HepG2 (cell line): ENCODE results near the gene NUDT14. TPM values are rescaled to one million over a fixed set of nuclear protein-coding genes. Genes with fewer than 3 reads are reported as not detected.
A peak's percentile ranks its signal among the peaks of the same experiment; 100 is the strongest.

Source experiments
- ATAC-seq: fragments of 200-7000 bp; cut with Tn5 transposase; 3 replicates; pipeline ENCODE4 v1.9.1; 2020; ENCODE audit warnings: mild to moderate bottlenecking, moderate library complexity
- BruUV-seq: library from RNA; stranded (reverse); fragments of 400-500 nt; replicated peaks from 2 replicates; lab custom pipeline; 2021; lab: Mats Ljungman, UMichigan
- CTCF ChIA-PET: fragments of 300-600 bp; formaldehyde crosslinking; extraction: SDS; loops from one replicate; lab custom pipeline; 2021; ENCODE audit warnings: low total read pairs, inconsistent platforms, low intra/inter-chr PET ratio; lab: Yijun Ruan, JAX
- POLR2A ChIA-PET: fragments of 350-600 bp; sonication (Branson Sonifier 250); formaldehyde crosslinking; loops from one replicate; lab custom pipeline; 2020; ENCODE audit warnings: antibody characterized with exemption, inconsistent platforms; lab: Yijun Ruan, JAX
- DNase-seq: peaks from one replicate; pipeline ENCODE4 v3.0.0-alpha.2; 2015; ENCODE audit warnings: low spot score
- FAIRE-seq: peaks from 3 replicates; lab custom pipeline; 2011; peaks lifted over from hg19 to GRCh38; lab: Jason Lieb, UNC
- H2AFZ ChIP-seq: one replicate; pipeline ENCODE4 v1.6.1; 2011; ENCODE audit warnings: low read length, inconsistent platforms
- H3K27ac ChIP-seq: fragments of 300-600 bp; 3 replicates; pipeline ENCODE4 v1.8.0; 2011; ENCODE audit warnings: mixed run types, mild to moderate bottlenecking, mixed read lengths, low read length, inconsistent platforms; ENCODE audit not compliant: insufficient read depth; ENCODE audit errors: extremely low read length
- H3K27me3 ChIP-seq, 2 experiments: fragments of 200-600 bp in 1 of 2; 2 replicates in 1 of 2; 3 replicates in 1 of 2; pipeline versions ENCODE4 v1.6.0 to v1.8.0; 2011; ENCODE audit warnings: low read length in 2 of 2, mild to moderate bottlenecking in 2 of 2, moderate library complexity in 2 of 2, inconsistent platforms in 1 of 2; ENCODE audit not compliant: insufficient read depth in 2 of 2, control insufficient read depth in 1 of 2
- H3K36me3 ChIP-seq, 2 experiments: fragments of 200-600 bp in 1 of 2; replicated peaks in 1 of 2; 2 replicates in 1 of 2; 3 replicates in 1 of 2; pipeline versions ENCODE4 v1.5.1 to v1.8.0; 2011; ENCODE audit warnings: low read length in 2 of 2, inconsistent platforms in 1 of 2; ENCODE audit not compliant: insufficient read depth in 2 of 2, control insufficient read depth in 1 of 2
- H3K4me1 ChIP-seq: 2 replicates; pipeline ENCODE4 v1.5.1; 2012; ENCODE audit warnings: low read length, inconsistent platforms; ENCODE audit not compliant: insufficient read depth
- H3K4me2 ChIP-seq: 2 replicates; pipeline ENCODE4 v1.6.0; 2011; ENCODE audit warnings: low read depth, low read length, inconsistent platforms
- H3K4me3 ChIP-seq, 3 experiments: fragments of 200-600 bp in 1 of 3; sonication (generic), shearing (Covaris generic) in 1 of 3; replicated peaks in 1 of 3; 2 replicates each; pipeline ENCODE4 v1.5.1; 2011 to 2016; ENCODE audit warnings: low read length in 3 of 3, inconsistent platforms in 2 of 3, low read depth in 2 of 3, mild to moderate bottlenecking in 2 of 3, control low read depth in 1 of 3, mixed read lengths in 1 of 3; ENCODE audit not compliant: insufficient read depth in 1 of 3
- H3K79me2 ChIP-seq: one replicate; pipeline ENCODE4 v1.6.1; 2011; ENCODE audit warnings: low read length, inconsistent platforms; ENCODE audit not compliant: insufficient read depth
- H3K9ac ChIP-seq: 2 replicates; pipeline ENCODE4 v1.6.0; 2011; ENCODE audit warnings: mild to moderate bottlenecking, low read depth, low read length, inconsistent platforms; ENCODE audit not compliant: insufficient read depth
- H3K9me3 ChIP-seq: 2 replicates; pipeline ENCODE4 v1.5.1; 2012; ENCODE audit warnings: mild to moderate bottlenecking, low read length
- H4K20me1 ChIP-seq: 2 replicates; pipeline ENCODE4 v1.6.0; 2011; ENCODE audit warnings: inconsistent platforms, mild to moderate bottlenecking, low read length, moderate library complexity; ENCODE audit not compliant: insufficient read depth
- FOSL1 ChIP-seq: sonication (generic); formaldehyde crosslinking; IDR thresholded peaks from 2 replicates; pipeline ENCODE4 v1.9.0; 2021; ENCODE audit warnings: missing genetic modification reagents, borderline replicate concordance
- KDM5B ChIP-seq: sonication (generic); formaldehyde crosslinking; IDR thresholded peaks from 2 replicates; pipeline ENCODE4 v1.4.0; 2020; ENCODE audit warnings: missing genetic modification reagents, mild to moderate bottlenecking, borderline replicate concordance
- NPAS2 ChIP-seq: sonication (generic); formaldehyde crosslinking; IDR thresholded peaks from 2 replicates; pipeline ENCODE4 v1.8.0; 2022; ENCODE audit warnings: mild to moderate bottlenecking, missing genetic modification reagents, borderline replicate concordance
- PAX8 ChIP-seq: sonication (generic); formaldehyde crosslinking; IDR thresholded peaks from 2 replicates; pipeline ENCODE4 v1.8.0; 2022; ENCODE audit warnings: mild to moderate bottlenecking, missing genetic modification reagents, borderline replicate concordance
- TFE3 ChIP-seq: IDR thresholded peaks from 2 replicates; pipeline ENCODE4 v1.6.1; 2016
- ZBTB3 ChIP-seq: sonication (generic); formaldehyde crosslinking; IDR thresholded peaks from 2 replicates; pipeline ENCODE4 v1.4.0; 2020; ENCODE audit warnings: low read depth, mild to moderate bottlenecking, moderate library complexity, missing genetic modification reagents, borderline replicate concordance
- WGBS: methylation state at CpG from one replicate; pipeline ENCODE4 v1.1.6; 2017; ENCODE audit warnings: low lambda C conversion rate; 5-methylcytosine and 5-hydroxymethylcytosine counted together
- in situ Hi-C: cut with HindIII; loops from 2 replicates; pipeline ENCODE4 v1.10.0; 2017; ENCODE audit warnings: low pct_unique_long_range_greater_than_20kb; ENCODE audit not compliant: extremely low pct_ligation_motif_present
- intact Hi-C: fragments of 100-400 bp; cut with micrococcal nuclease; formaldehyde crosslinking; loops from one replicate; pipeline ENCODE4 v1.10.0; 2022; ENCODE audit not compliant: unreplicated experiment
- polyA plus RNA-seq, 8 experiments: library from polyadenylated mRNA; depleted of rRNA in 3 of 8; stranded (reverse) in 7 of 8; unstranded in 1 of 8; fragments of >200 nt; fragmentation: Illumina TruSeq in 4 of 8; extraction: Trizol in 4 of 8; gene quantifications; 2 replicates each; pipeline versions ENCODE4 v1.2.1 to v1.2.3, GENCODE V29; 2011 to 2016; ENCODE audit warnings: low read depth in 4 of 8, missing spikeins in 1 of 8, mixed read lengths in 1 of 8; ENCODE audit not compliant: insufficient read depth in 1 of 8
- total RNA-seq, 5 experiments: library from RNA; depleted of rRNA; stranded (reverse); fragments of >200 nt; fragmentation: Illumina TruSeq; extraction: Trizol; gene quantifications; 2 replicates each; pipeline ENCODE4 v1.2.3, GENCODE V29; 2016; ENCODE audit warnings: low read depth in 1 of 5
- TF ChIP-seq, protein P1 (sequence below), 2 experiments: fragments of 450-650 bp in 1 of 2; sonication (generic) in 1 of 2; formaldehyde crosslinking in 1 of 2; IDR thresholded peaks; 2 replicates each; pipeline versions ENCODE4 v1.6.1 to v1.8.0; 2016 to 2022; ENCODE audit warnings: antibody characterized with exemption in 1 of 2, mild to moderate bottlenecking in 1 of 2, missing genetic modification reagents in 1 of 2
- TF ChIP-seq, protein P2 (sequence below): sonication (generic); formaldehyde crosslinking; IDR thresholded peaks from 2 replicates; pipeline ENCODE4 v1.5.1; 2020; ENCODE audit warnings: mild to moderate bottlenecking, missing genetic modification reagents, moderate library complexity

Gene NUDT14
- total and polyA plus RNA-seq, 2 of the 13 experiments (the other 11 are each of a cell fraction or from before 2014, with no cell fraction given): 5.8 to 6.1 TPM

DNA sequence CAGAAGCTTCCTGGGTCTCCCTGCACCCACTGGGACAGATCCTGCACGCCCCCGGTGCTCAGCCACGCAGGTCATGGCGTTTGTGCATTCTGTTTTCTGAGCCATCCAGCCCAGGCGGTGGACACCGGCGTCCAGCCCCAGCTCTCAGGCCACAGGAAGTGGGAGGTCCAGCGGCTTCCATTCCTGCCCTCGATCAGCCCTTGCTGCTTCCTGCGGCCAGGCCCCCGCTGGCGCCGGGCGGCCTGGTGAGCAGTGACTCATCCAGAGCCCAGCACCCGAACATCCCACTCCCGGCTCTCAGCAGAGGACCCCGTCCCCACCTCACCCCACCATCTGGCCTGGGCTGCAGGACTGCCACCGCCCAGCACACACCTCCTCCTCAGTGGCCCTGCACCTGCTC, 18.0 kb upstream of the NUDT14 start:
- no peak for FAIRE-seq
- Histone ChIP-seq H3K9ac (no peak overlapping the region), H3K4me1 (peaks cover 46% of the 10 kb centered on the region), H4K20me1 (no peaks in the 10 kb centered on the region), H3K79me2 (no peaks in the 10 kb centered on the region), H3K4me3 (peak overlapping the region in 2 of 3 experiments; percentile 16 to 48; a peak in 3 of 6 replicates), H3K27ac (no peak overlapping the region), H3K36me3 (no peaks in the 10 kb centered on the region), H2AFZ (no peak overlapping the region), H3K9me3 (no peaks in the 10 kb centered on the region), H3K27me3 (peaks cover 23 to 82% of the 10 kb centered on the region in 2 experiments), H3K4me2 (peak overlapping the region; percentile 75)
- in situ Hi-C loops: no loop called here
- no peak for DNase-seq
- peak; percentile 4 for ATAC-seq
- ChIA-PET POLR2A (no interaction called here), CTCF (no interaction called here)
- BruUV-seq: no TSS peak
- intact Hi-C loops: no loop called here
- WGBS: no CpG with 5 or more reads among the region's 18 CpGs
- TF ChIP-seq, protein P1, sequence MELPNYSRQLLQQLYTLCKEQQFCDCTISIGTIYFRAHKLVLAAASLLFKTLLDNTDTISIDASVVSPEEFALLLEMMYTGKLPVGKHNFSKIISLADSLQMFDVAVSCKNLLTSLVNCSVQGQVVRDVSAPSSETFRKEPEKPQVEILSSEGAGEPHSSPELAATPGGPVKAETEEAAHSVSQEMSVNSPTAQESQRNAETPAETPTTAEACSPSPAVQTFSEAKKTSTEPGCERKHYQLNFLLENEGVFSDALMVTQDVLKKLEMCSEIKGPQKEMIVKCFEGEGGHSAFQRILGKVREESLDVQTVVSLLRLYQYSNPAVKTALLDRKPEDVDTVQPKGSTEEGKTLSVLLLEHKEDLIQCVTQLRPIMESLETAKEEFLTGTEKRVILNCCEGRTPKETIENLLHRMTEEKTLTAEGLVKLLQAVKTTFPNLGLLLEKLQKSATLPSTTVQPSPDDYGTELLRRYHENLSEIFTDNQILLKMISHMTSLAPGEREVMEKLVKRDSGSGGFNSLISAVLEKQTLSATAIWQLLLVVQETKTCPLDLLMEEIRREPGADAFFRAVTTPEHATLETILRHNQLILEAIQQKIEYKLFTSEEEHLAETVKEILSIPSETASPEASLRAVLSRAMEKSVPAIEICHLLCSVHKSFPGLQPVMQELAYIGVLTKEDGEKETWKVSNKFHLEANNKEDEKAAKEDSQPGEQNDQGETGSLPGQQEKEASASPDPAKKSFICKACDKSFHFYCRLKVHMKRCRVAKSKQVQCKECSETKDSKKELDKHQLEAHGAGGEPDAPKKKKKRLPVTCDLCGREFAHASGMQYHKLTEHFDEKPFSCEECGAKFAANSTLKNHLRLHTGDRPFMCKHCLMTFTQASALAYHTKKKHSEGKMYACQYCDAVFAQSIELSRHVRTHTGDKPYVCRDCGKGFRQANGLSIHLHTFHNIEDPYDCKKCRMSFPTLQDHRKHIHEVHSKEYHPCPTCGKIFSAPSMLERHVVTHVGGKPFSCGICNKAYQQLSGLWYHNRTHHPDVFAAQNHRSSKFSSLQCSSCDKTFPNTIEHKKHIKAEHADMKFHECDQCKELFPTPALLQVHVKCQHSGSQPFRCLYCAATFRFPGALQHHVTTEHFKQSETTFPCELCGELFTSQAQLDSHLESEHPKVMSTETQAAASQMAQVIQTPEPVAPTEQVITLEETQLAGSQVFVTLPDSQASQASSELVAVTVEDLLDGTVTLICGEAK (IDR thresholded peaks at IDR 0.05): no peak
- TF ChIP-seq, protein P1 (CRISPR knock-in tag; IDR thresholded peaks at IDR 0.05): 0 out of 2 replicates have a peak, but pooled peaks have one; percentile 28
- TF ChIP-seq TFE3 (CRISPR knock-in tag) (no peak), PAX8 (CRISPR knock-in tag) (no peak), FOSL1 (CRISPR knock-in tag) (0 out of 2 replicates have a peak, but pooled peaks have one; percentile 13), KDM5B (CRISPR knock-in tag) (no peak), ZBTB3 (CRISPR knock-in tag) (no peak), NPAS2 (CRISPR knock-in tag) (no peak)
- TF ChIP-seq, protein P2, sequence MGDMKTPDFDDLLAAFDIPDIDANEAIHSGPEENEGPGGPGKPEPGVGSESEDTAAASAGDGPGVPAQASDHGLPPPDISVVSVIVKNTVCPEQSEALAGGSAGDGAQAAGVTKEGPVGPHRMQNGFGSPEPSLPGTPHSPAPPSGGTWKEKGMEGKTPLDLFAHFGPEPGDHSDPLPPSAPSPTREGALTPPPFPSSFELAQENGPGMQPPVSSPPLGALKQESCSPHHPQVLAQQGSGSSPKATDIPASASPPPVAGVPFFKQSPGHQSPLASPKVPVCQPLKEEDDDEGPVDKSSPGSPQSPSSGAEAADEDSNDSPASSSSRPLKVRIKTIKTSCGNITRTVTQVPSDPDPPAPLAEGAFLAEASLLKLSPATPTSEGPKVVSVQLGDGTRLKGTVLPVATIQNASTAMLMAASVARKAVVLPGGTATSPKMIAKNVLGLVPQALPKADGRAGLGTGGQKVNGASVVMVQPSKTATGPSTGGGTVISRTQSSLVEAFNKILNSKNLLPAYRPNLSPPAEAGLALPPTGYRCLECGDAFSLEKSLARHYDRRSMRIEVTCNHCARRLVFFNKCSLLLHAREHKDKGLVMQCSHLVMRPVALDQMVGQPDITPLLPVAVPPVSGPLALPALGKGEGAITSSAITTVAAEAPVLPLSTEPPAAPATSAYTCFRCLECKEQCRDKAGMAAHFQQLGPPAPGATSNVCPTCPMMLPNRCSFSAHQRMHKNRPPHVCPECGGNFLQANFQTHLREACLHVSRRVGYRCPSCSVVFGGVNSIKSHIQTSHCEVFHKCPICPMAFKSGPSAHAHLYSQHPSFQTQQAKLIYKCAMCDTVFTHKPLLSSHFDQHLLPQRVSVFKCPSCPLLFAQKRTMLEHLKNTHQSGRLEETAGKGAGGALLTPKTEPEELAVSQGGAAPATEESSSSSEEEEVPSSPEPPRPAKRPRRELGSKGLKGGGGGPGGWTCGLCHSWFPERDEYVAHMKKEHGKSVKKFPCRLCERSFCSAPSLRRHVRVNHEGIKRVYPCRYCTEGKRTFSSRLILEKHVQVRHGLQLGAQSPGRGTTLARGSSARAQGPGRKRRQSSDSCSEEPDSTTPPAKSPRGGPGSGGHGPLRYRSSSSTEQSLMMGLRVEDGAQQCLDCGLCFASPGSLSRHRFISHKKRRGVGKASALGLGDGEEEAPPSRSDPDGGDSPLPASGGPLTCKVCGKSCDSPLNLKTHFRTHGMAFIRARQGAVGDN (CRISPR knock-in tag): peak; percentile 66
